Natural killer cell treated with Interleukin-12 subunit alpha and Interleukin-12 subunit beta and Interleukin-15 and Interleukin-18, amount 100 ng/mL, for 72 hours (primary cell): ENCODE data around the gene FOXJ3. TPM values are rescaled to one million over a fixed set of nuclear protein-coding genes. Genes with fewer than 3 reads are reported as not detected.

Source experiments
- ATAC-seq, 2 donors: fragments of 150-1000 bp; cut with Tn5 transposase in 1 of 2; sonication (Bioruptor Pico), chemical (Tn5 transposase) in 1 of 2; 2 replicates each; pipeline ENCODE4 v1.10.0; 2021
- DNase-seq: peaks from one replicate; pipeline ENCODE4 v3.0.0; 2022; ENCODE audit warnings: low spot score
- H3K27ac Mint-ChIP-seq, 2 donors: 1 replicate in 1 of 2; 2 replicates in 1 of 2; pipeline ENCODE4 v1.8.0; 2022; ENCODE audit warnings: mixed read lengths in 2 of 2, mild to moderate bottlenecking in 1 of 2, moderate library complexity in 1 of 2
- H3K27me3 Mint-ChIP-seq, 2 donors: 1 replicate in 1 of 2; 2 replicates in 1 of 2; pipeline ENCODE4 v1.8.0; 2022; ENCODE audit warnings: mixed read lengths in 2 of 2
- H3K36me3 Mint-ChIP-seq: one replicate; pipeline ENCODE4 v1.8.0; 2022; ENCODE audit warnings: mixed read lengths
- H3K4me1 Mint-ChIP-seq, 2 donors: 1 replicate in 1 of 2; 2 replicates in 1 of 2; pipeline ENCODE4 v1.8.0; 2022; ENCODE audit warnings: low read depth in 2 of 2, mixed read lengths in 2 of 2, mild to moderate bottlenecking in 1 of 2
- H3K4me3 Mint-ChIP-seq: one replicate; pipeline ENCODE4 v1.8.0; 2022; ENCODE audit warnings: mixed read lengths
- H3K9me3 Mint-ChIP-seq: 2 replicates; pipeline ENCODE4 v1.8.0; 2022; ENCODE audit warnings: mixed read lengths
- total RNA-seq, 2 donors: library from RNA; stranded (reverse); gene quantifications; one replicate each; pipeline ENCODE4 v1.2.3, GENCODE V29; 2022

Gene FOXJ3
- total RNA-seq, 2 donors from 2014 or later: 57.9 to 69.9 TPM

GRCh38 chr1:42358791-42359190, 23.8 kb upstream of the FOXJ3 start:
- DNase-seq (no peak), ATAC-seq (peak; percentile 73 to 75)
- H3K4me3 Mint-ChIP-seq: no peak overlapping the region
- H3K36me3 Mint-ChIP-seq: no peaks in the 10 kb centered on the region
- peak overlapping the region in 1 of 2 donors; percentile 50 for H3K27ac Mint-ChIP-seq
- H3K4me1 Mint-ChIP-seq: peaks cover 5 to 13% of the 10 kb centered on the region in 2 donors
- H3K9me3 Mint-ChIP-seq: no peaks in the 10 kb centered on the region
- H3K27me3 Mint-ChIP-seq: peaks cover 12 to 20% of the 10 kb centered on the region in 2 donors

- peaks cover 30 to 50% of the 10 kb centered on the region in 2 donors for H3K27me3 Mint-ChIP-seq
Measured at GRCh38 chr1:42350086-42350485, 15.1 kb upstream of the FOXJ3 start.

GRCh38 chr1:42348498-42348897, 13.5 kb upstream of the FOXJ3 start:
- Mint-ChIP-seq H3K4me3 (no peak overlapping the region), H3K27me3 (peaks cover 31 to 51% of the 10 kb centered on the region in 2 donors), H3K4me1 (no peaks in the 10 kb centered on the region), H3K27ac (no peak overlapping the region), H3K36me3 (no peaks in the 10 kb centered on the region), H3K9me3 (no peaks in the 10 kb centered on the region)
- ATAC-seq: no peak
- DNase-seq: no peak

More at GRCh38 chr1:42350086-42350485, 15.1 kb upstream of the FOXJ3 start:
- DNase-seq (no peak), ATAC-seq (no peak)
- no peak overlapping the region for H3K27ac Mint-ChIP-seq
- H3K4me3 Mint-ChIP-seq: no peak overlapping the region
- H3K9me3 Mint-ChIP-seq: no peaks in the 10 kb centered on the region
- H3K36me3 Mint-ChIP-seq: no peaks in the 10 kb centered on the region
- H3K4me1 Mint-ChIP-seq: no peaks in the 10 kb centered on the region

GRCh38 chr1:42343049-42343448, 8.0 kb upstream of the FOXJ3 start:
- Mint-ChIP-seq H3K9me3 (no peaks in the 10 kb centered on the region), H3K4me1 (no peaks in the 10 kb centered on the region), H3K27ac (no peak overlapping the region), H3K4me3 (no peak overlapping the region), H3K27me3 (peaks cover 13 to 19% of the 10 kb centered on the region in 2 donors), H3K36me3 (no peaks in the 10 kb centered on the region)
- ATAC-seq: no peak
- no peak for DNase-seq

- H3K4me1 Mint-ChIP-seq: peaks cover 5 to 11% of the 10 kb centered on the region in 2 donors
- DNase-seq (no peak), ATAC-seq (no peak)
- no peaks in the 10 kb centered on the region for H3K9me3 Mint-ChIP-seq
- no peak overlapping the region for H3K4me3 Mint-ChIP-seq
- H3K27me3 Mint-ChIP-seq: peaks cover 8 to 9% of the 10 kb centered on the region in 2 donors
- H3K36me3 Mint-ChIP-seq: no peaks in the 10 kb centered on the region
- H3K27ac Mint-ChIP-seq: no peak overlapping the region
Measured at GRCh38 chr1:42340901-42341300, 5.9 kb upstream of the FOXJ3 start.

- peaks cover 8 to 15% of the 10 kb centered on the region in 2 donors for H3K4me1 Mint-ChIP-seq
- peaks cover 1% of the 10 kb centered on the region in 2 donors for H3K27me3 Mint-ChIP-seq
- no peak overlapping the region for H3K27ac Mint-ChIP-seq
- no peaks in the 10 kb centered on the region for H3K36me3 Mint-ChIP-seq
- no peak overlapping the region for H3K4me3 Mint-ChIP-seq
- H3K9me3 Mint-ChIP-seq: no peaks in the 10 kb centered on the region
- DNase-seq (no peak), ATAC-seq (no peak)
Measured at GRCh38 chr1:42340093-42340492, 5.1 kb upstream of the FOXJ3 start.

GRCh38 chr1:42336978-42337377, 1.9 kb upstream of the FOXJ3 start:
- H3K4me1 Mint-ChIP-seq: peaks cover 31 to 39% of the 10 kb centered on the region in 2 donors
- H3K27ac Mint-ChIP-seq: no peak overlapping the region
- no peaks in the 10 kb centered on the region for H3K36me3 Mint-ChIP-seq
- no peaks in the 10 kb centered on the region for H3K9me3 Mint-ChIP-seq
- H3K27me3 Mint-ChIP-seq: no peaks in the 10 kb centered on the region
- ATAC-seq (no peak), DNase-seq (no peak)
- no peak overlapping the region for H3K4me3 Mint-ChIP-seq

- peak overlapping the region; percentile 82 for H3K4me3 Mint-ChIP-seq
- H3K27me3 Mint-ChIP-seq: no peaks in the 10 kb centered on the region
- H3K9me3 Mint-ChIP-seq: no peaks in the 10 kb centered on the region
- H3K36me3 Mint-ChIP-seq: no peaks in the 10 kb centered on the region
- peak overlapping the region; percentile 51 to 87 for H3K27ac Mint-ChIP-seq
- ATAC-seq (no peak), DNase-seq (no peak)
- peaks cover 37 to 48% of the 10 kb centered on the region in 2 donors for H3K4me1 Mint-ChIP-seq
Measured at GRCh38 chr1:42335809-42336518, 929 bp upstream of the FOXJ3 start.

GRCh38 chr1:42334240-42335049, 590 bp downstream of the FOXJ3 start:
- Mint-ChIP-seq H3K9me3 (no peaks in the 10 kb centered on the region), H3K27ac (peak overlapping the region; percentile 53 to 76), H3K4me1 (peaks cover 46 to 52% of the 10 kb centered on the region in 2 donors), H3K27me3 (no peaks in the 10 kb centered on the region), H3K4me3 (peak overlapping the region; percentile 96), H3K36me3 (no peaks in the 10 kb centered on the region)
- peak; percentile 82 to 86 for ATAC-seq
- peak; percentile 75 for DNase-seq

GRCh38 chr1:42333662-42334239, 1.3 kb downstream of the FOXJ3 start:
- H3K27ac Mint-ChIP-seq: peak overlapping the region; percentile 53 to 76
- no peaks in the 10 kb centered on the region for H3K9me3 Mint-ChIP-seq
- H3K4me1 Mint-ChIP-seq: peaks cover 49 to 56% of the 10 kb centered on the region in 2 donors
- H3K36me3 Mint-ChIP-seq: no peaks in the 10 kb centered on the region
- no peaks in the 10 kb centered on the region for H3K27me3 Mint-ChIP-seq
- H3K4me3 Mint-ChIP-seq: peak overlapping the region; percentile 96
- DNase-seq: no peak
- no peak for ATAC-seq

- Mint-ChIP-seq H3K9me3 (no peaks in the 10 kb centered on the region), H3K27ac (peak overlapping the region; percentile 5 to 53), H3K27me3 (no peaks in the 10 kb centered on the region), H3K36me3 (no peaks in the 10 kb centered on the region), H3K4me1 (peaks cover 51 to 56% of the 10 kb centered on the region in 2 donors), H3K4me3 (peak overlapping the region; percentile 96)
- no peak for ATAC-seq
- DNase-seq: no peak
Measured at GRCh38 chr1:42332877-42333276, 2.2 kb downstream of the FOXJ3 start.

- DNase-seq: no peak
- no peak overlapping the region for H3K27ac Mint-ChIP-seq
- peaks cover 58% of the 10 kb centered on the region in 2 donors for H3K4me1 Mint-ChIP-seq
- no peaks in the 10 kb centered on the region for H3K36me3 Mint-ChIP-seq
- ATAC-seq: no peak
- no peak overlapping the region for H3K4me3 Mint-ChIP-seq
- H3K27me3 Mint-ChIP-seq: no peaks in the 10 kb centered on the region
- H3K9me3 Mint-ChIP-seq: no peaks in the 10 kb centered on the region
Measured at GRCh38 chr1:42330215-42330614, 4.8 kb downstream of the FOXJ3 start.

- no peaks in the 10 kb centered on the region for H3K27me3 Mint-ChIP-seq
- DNase-seq (no peak), ATAC-seq (no peak)
- no peak overlapping the region for H3K27ac Mint-ChIP-seq
- peaks cover 56 to 59% of the 10 kb centered on the region in 2 donors for H3K4me1 Mint-ChIP-seq
- no peaks in the 10 kb centered on the region for H3K36me3 Mint-ChIP-seq
- H3K9me3 Mint-ChIP-seq: no peaks in the 10 kb centered on the region
- no peak overlapping the region for H3K4me3 Mint-ChIP-seq
Measured at GRCh38 chr1:42328916-42329496, 6.0 kb downstream of the FOXJ3 start.
